SK-N-SH (cell line): ENCODE measurements around the gene CDK4. TPM values are rescaled to one million over a fixed set of nuclear protein-coding genes. Genes with fewer than 3 reads are reported as not detected.

ENCODE experiments used
- CTCF ChIA-PET: fragments of 300-600, 350-600 bp; formaldehyde crosslinking; extraction: SDS; loops from one replicate; lab custom pipeline; 2021; lab: Yijun Ruan, JAX
- POLR2A ChIA-PET: fragments of 350-600 bp; sonication (Branson Sonifier 250); formaldehyde crosslinking; extraction: SDS; loops from one replicate; lab custom pipeline; 2020; ENCODE audit warnings: antibody characterized with exemption, inconsistent platforms; lab: Yijun Ruan, JAX
- DNase-seq: peaks from one replicate; pipeline ENCODE4 v3.0.0; 2012
- H2AFZ ChIP-seq: fragments of 200-600 bp; sonication (generic); 2 replicates; pipeline ENCODE4 v1.8.1; 2016; ENCODE audit warnings: antibody characterized with exemption, mild to moderate bottlenecking, low read depth
- H3F3A ChIP-seq: fragments of 200-600 bp; sonication (generic); replicated peaks from 2 replicates; pipeline ENCODE3; 2016; ENCODE audit warnings: antibody characterized with exemption, mild to moderate bottlenecking; ENCODE audit not compliant: insufficient read depth
- H3K27ac ChIP-seq, 2 experiments: fragments of 200-500 bp in 1 of 2; fragments of 200-600 bp in 1 of 2; sonication (Bioruptor generic) in 1 of 2; sonication (generic), shearing (Covaris generic) in 1 of 2; 2 replicates each; pipeline versions ENCODE4 v1.5.1 to v1.6.1; 2014 to 2016; ENCODE audit warnings: low read depth in 2 of 2, inconsistent platforms in 1 of 2, low read length in 1 of 2, mild to moderate bottlenecking in 1 of 2, mixed read lengths in 1 of 2
- H3K27me3 ChIP-seq: fragments of 200-600 bp; sonication (generic), shearing (Covaris generic); 2 replicates; pipeline ENCODE4 v1.6.1; 2016; ENCODE audit warnings: mixed run types; ENCODE audit not compliant: insufficient read depth
- H3K36me3 ChIP-seq, 2 experiments: fragments of 200-500 bp in 1 of 2; fragments of 200-600 bp in 1 of 2; sonication (Bioruptor generic) in 1 of 2; sonication (generic) in 1 of 2; replicated peaks in 1 of 2; 2 replicates each; pipeline versions ENCODE3 to v1.5.1; 2014 to 2016; ENCODE audit warnings: low read length in 1 of 2, mild to moderate bottlenecking in 1 of 2; ENCODE audit not compliant: insufficient read depth in 2 of 2, control insufficient read depth in 1 of 2
- H3K4me1 ChIP-seq, 2 experiments: fragments of 200-500 bp in 1 of 2; fragments of 200-600 bp in 1 of 2; sonication (Bioruptor generic) in 1 of 2; sonication (generic), shearing (Covaris generic) in 1 of 2; 2 replicates each; pipeline versions ENCODE4 v1.5.1 to v1.6.1; 2014 to 2016; ENCODE audit warnings: low read depth in 1 of 2, low read length in 1 of 2, mixed run types in 1 of 2; ENCODE audit not compliant: insufficient read depth in 2 of 2, control insufficient read depth in 1 of 2
- H3K4me2 ChIP-seq: fragments of 200-600 bp; sonication (generic), shearing (Covaris generic); 2 replicates; pipeline ENCODE4 v1.6.1; 2017; ENCODE audit warnings: mixed run types
- H3K4me3 ChIP-seq, 2 experiments: fragments of 200-500 bp in 1 of 2; fragments of 200-600 bp in 1 of 2; sonication (Bioruptor generic) in 1 of 2; sonication (generic), shearing (Covaris generic) in 1 of 2; 2 replicates each; pipeline versions ENCODE4 v1.5.1 to v1.8.1; 2014 to 2016; ENCODE audit warnings: low read depth in 2 of 2, inconsistent platforms in 1 of 2, low read length in 1 of 2, mild to moderate bottlenecking in 1 of 2, mixed read lengths in 1 of 2, moderate library complexity in 1 of 2
- H3K79me2 ChIP-seq: fragments of 200-600 bp; sonication (generic); 2 replicates; pipeline ENCODE4 v1.8.1; 2017; ENCODE audit warnings: mild to moderate bottlenecking; ENCODE audit not compliant: insufficient read depth
- H3K9ac ChIP-seq: fragments of 200-600 bp; sonication (generic); 2 replicates; pipeline ENCODE4 v1.6.1; 2017; ENCODE audit warnings: mixed run types
- H3K9me2 ChIP-seq: fragments of 200-600 bp; sonication (generic); 2 replicates; pipeline ENCODE4 v1.6.1; 2017; ENCODE audit warnings: mixed run types
- H3K9me3 ChIP-seq: fragments of 200-600 bp; sonication (generic); 2 replicates; pipeline ENCODE4 v1.6.1; 2017; ENCODE audit warnings: mixed run types, mild to moderate bottlenecking, moderate library complexity
- H4K20me1 ChIP-seq: fragments of 200-600 bp; sonication (generic); 2 replicates; pipeline ENCODE4 v1.6.1; 2017; ENCODE audit warnings: mild to moderate bottlenecking, mixed run types; ENCODE audit not compliant: insufficient read depth
- CHD2 ChIP-seq: fragments of 150-350 bp; IDR thresholded peaks from 2 replicates; pipeline ENCODE4 v1.6.1; 2018; ENCODE audit warnings: low read length; ENCODE audit not compliant: partially characterized antibody
- CTCF ChIP-seq: fragments of 200-600 bp; sonication (generic); IDR thresholded peaks from 2 replicates; pipeline ENCODE4 v1.6.1; 2017; ENCODE audit warnings: antibody characterized with exemption, mild to moderate bottlenecking, moderate library complexity
- EP300 ChIP-seq, 2 experiments: IDR thresholded peaks; 2 replicates each; pipeline versions ENCODE4 v1.4.0 to v1.6.1; 2012; ENCODE audit warnings: borderline replicate concordance in 1 of 2, low read depth in 1 of 2, low read length in 1 of 2
- FOXJ3 ChIP-seq: sonication (generic); formaldehyde crosslinking; IDR thresholded peaks from 2 replicates; pipeline ENCODE4 v1.5.1; 2020; ENCODE audit warnings: mild to moderate bottlenecking, missing genetic modification reagents
- FOXM1 ChIP-seq: IDR thresholded peaks from 2 replicates; pipeline ENCODE4 v1.4.0; 2012; ENCODE audit warnings: low read depth, mild to moderate bottlenecking
- GABPA ChIP-seq: IDR thresholded peaks from 2 replicates; pipeline ENCODE4 v1.4.0; 2012; ENCODE audit warnings: low read depth, mild to moderate bottlenecking
- IRF3 ChIP-seq: fragments of 150-350 bp; IDR thresholded peaks from 2 replicates; pipeline ENCODE4 v1.6.1; 2016; ENCODE audit warnings: mild to moderate bottlenecking, low read depth, low read length
- MEF2A ChIP-seq: IDR thresholded peaks from 2 replicates; pipeline ENCODE4 v1.4.0; 2012; ENCODE audit warnings: low read depth, borderline replicate concordance
- MXI1 ChIP-seq: IDR thresholded peaks from 2 replicates; pipeline ENCODE4 v1.6.1; 2012; ENCODE audit warnings: mild to moderate bottlenecking, low read depth, low read length, improper control_type of control experiment
- NFIC ChIP-seq: IDR thresholded peaks from 2 replicates; pipeline ENCODE4 v1.4.0; 2012; ENCODE audit warnings: borderline replicate concordance
- NRF1 ChIP-seq: IDR thresholded peaks from 2 replicates; pipeline ENCODE4 v1.6.1; 2012; ENCODE audit warnings: low read depth, mild to moderate bottlenecking, low read length
- PBX3 ChIP-seq: IDR thresholded peaks from 2 replicates; pipeline ENCODE4; 2012
- POLR2AphosphoS5 ChIP-seq: IDR thresholded peaks from 2 replicates; pipeline ENCODE4 v1.6.1; 2012; ENCODE audit warnings: low read depth, low read length
- RAD21 ChIP-seq: IDR thresholded peaks from 2 replicates; pipeline ENCODE4 v1.6.1; 2012; ENCODE audit warnings: mild to moderate bottlenecking, low read length
- RCOR1 ChIP-seq: fragments of 150-350 bp; IDR thresholded peaks from 2 replicates; pipeline ENCODE4 v1.6.1; 2017; ENCODE audit warnings: antibody characterized with exemption, low read length
- REST ChIP-seq: IDR thresholded peaks from 2 replicates; pipeline ENCODE4 v1.6.1; 2012; ENCODE audit warnings: mild to moderate bottlenecking, low read depth, low read length, moderate library complexity
- RFX5 ChIP-seq: IDR thresholded peaks from 2 replicates; pipeline ENCODE4 v1.6.1; 2012; ENCODE audit warnings: mild to moderate bottlenecking, improper control_type of control experiment, low read length
- TAF1 ChIP-seq: IDR thresholded peaks from 2 replicates; pipeline ENCODE4 v1.6.1; 2012; ENCODE audit warnings: low read depth, mild to moderate bottlenecking, low read length, moderate library complexity, borderline replicate concordance
- TEAD4 ChIP-seq: IDR thresholded peaks from 2 replicates; pipeline ENCODE4 v1.4.0; 2012; ENCODE audit warnings: mild to moderate bottlenecking, borderline replicate concordance; ENCODE audit not compliant: insufficient read depth
- USF1 ChIP-seq: IDR thresholded peaks from 2 replicates; pipeline ENCODE4 v1.4.0; 2012; ENCODE audit warnings: low read depth, borderline replicate concordance
- YY1 ChIP-seq: IDR thresholded peaks from 2 replicates; pipeline ENCODE4 v1.4.0; 2012; ENCODE audit warnings: low read depth, mild to moderate bottlenecking
- ZBTB33 ChIP-seq: IDR thresholded peaks from 2 replicates; pipeline ENCODE4 v1.4.0; 2012; ENCODE audit warnings: low read depth, borderline replicate concordance
- WGBS: methylation state at CpG from one replicate; pipeline ENCODE4 v1.1.6; 2017; ENCODE audit warnings: low lambda C conversion rate; 5-methylcytosine and 5-hydroxymethylcytosine counted together
- polyA plus RNA-seq, 3 experiments: library from polyadenylated mRNA; depleted of rRNA; stranded (reverse); fragments of >200 nt; gene quantifications; 2 replicates each; pipeline ENCODE4 v1.2.3, GENCODE V29; 2012

Gene CDK4
- polyA plus RNA-seq, 1 of the 3 experiments (the other 2 are of a cell fraction) = 324 TPM

GRCh38 chr12:57771873-57772428, 19.8 kb upstream of the CDK4 start, which contains the start of gene METTL1:
Gene METTL1 (minus strand): TSS chr12:57772105. CDS start chr12:57772083, 22 bp downstream.
- Histone ChIP-seq H3K27ac (peak within 1 kb of the TSS; percentile 92 to 93), H3K9me2 (no peaks in the 10 kb centered on the region), H3F3A (peaks cover 3% of the 10 kb centered on the region), H3K36me3 (peaks cover 9 to 21% of the 10 kb centered on the region in 2 experiments), H3K79me2 (peaks cover 33% of the 10 kb centered on the region), H2AFZ (peak within 1 kb of the TSS; percentile 88), H3K4me1 (peaks cover 3 to 13% of the 10 kb centered on the region in 2 experiments; a peak in 1 of 4 replicates), H3K9ac (peak within 1 kb of the TSS; percentile 88), H3K9me3 (no peaks in the 10 kb centered on the region), H3K4me3 (peak within 1 kb of the TSS; percentile 60 to 78), H4K20me1 (no peaks in the 10 kb centered on the region), H3K27me3 (no peaks in the 10 kb centered on the region), H3K4me2 (peak within 1 kb of the TSS; percentile 93)
- POLR2A ChIA-PET = interaction anchor here (0.7 to 1.2 kb wide), 4 partner anchors 8 to 18 kb away, joined by 4 to 5 read pairs (median 4); no protein-coding TSS in a partner anchor
- CTCF ChIA-PET = interaction anchor here (0.8 to 1.5 kb wide), 4 partner anchors 9 to 46 kb away, joined by 4 to 6 read pairs (median 4); partner anchors contain the start of gene TSFM
- WGBS = 0% methylated on average over 5 of the region's 28 CpGs
- peak; percentile 94 for DNase-seq
- TF ChIP-seq MXI1 = peak; percentile 100
- no peak for TF ChIP-seq EP300 (IDR thresholded peaks at IDR 0.05; ENCODE audit: borderline replicate concordance in 1 of 2, low read depth in 1 of 2, low read length in 1 of 2)
- TF ChIP-seq RFX5 = no peak; the same call in 1 of the 2 replicates
- peak; percentile 86; the same call in 1 of the 2 replicates for TF ChIP-seq POLR2AphosphoS5
- TF ChIP-seq GABPA = no peak
- TF ChIP-seq RAD21 = no peak
- TF ChIP-seq TEAD4 = no peak
- no peak for TF ChIP-seq FOXM1
- peak; percentile 30 for TF ChIP-seq PBX3
- TF ChIP-seq CHD2 = peak; percentile 76
- TF ChIP-seq NRF1 = peak; percentile 36; the same call in 1 of the 2 replicates
- TF ChIP-seq TAF1 = peak; percentile 84
- no peak for TF ChIP-seq NFIC
- TF ChIP-seq RCOR1 = no peak
- no peak for TF ChIP-seq MEF2A
- no peak for TF ChIP-seq IRF3
- peak; percentile 61 for TF ChIP-seq REST
- peak; percentile 68; the same call in 1 of the 2 replicates for TF ChIP-seq USF1
- no peak for TF ChIP-seq CTCF
- TF ChIP-seq FOXJ3 (CRISPR knock-in tag) = no peak
- 0 out of 2 replicates have a peak, but pooled peaks have one; percentile 52 for TF ChIP-seq ZBTB33
- peak; percentile 92 for TF ChIP-seq YY1
